K562 (cell line): ENCODE data around the gene HSPB7. TPM values are rescaled to one million over a fixed set of nuclear protein-coding genes. Genes with fewer than 3 reads are reported as not detected.
"Not testable (repeated sequence)": the region's sequence is repeated elsewhere in the genome, so short reads cannot be mapped to it uniquely, and the experiment has no call there.

ENCODE experiments used
- ATAC-seq: fragments of 200-7000 bp; cut with Tn5 transposase; 3 replicates; pipeline ENCODE4 v1.9.1; 2020; ENCODE audit warnings: moderate library complexity
- BruUV-seq: library from RNA; stranded (reverse); fragments of 400-500 nt; replicated peaks from 2 replicates; lab custom pipeline; 2021; lab: Mats Ljungman, UMichigan
- CTCF ChIA-PET: fragments of 300-600 bp; formaldehyde crosslinking; extraction: SDS; loops from one replicate; lab custom pipeline; 2021; ENCODE audit warnings: low intra/inter-chr PET ratio; lab: Yijun Ruan, JAX
- POLR2A ChIA-PET: fragments of 300-600, 350-650 bp; sonication (Branson Sonifier 250); formaldehyde crosslinking; extraction: SDS; loops from one replicate; lab custom pipeline; 2021; ENCODE audit warnings: antibody characterized with exemption, inconsistent platforms; lab: Yijun Ruan, JAX
- DNase-seq, 4 experiments: peaks; one replicate each; pipeline versions ENCODE4 v3.0.0 to v3.0.0-alpha.2; 2011 to 2018; ENCODE audit warnings: low spot score in 3 of 4, mixed read lengths in 3 of 4; ENCODE audit errors: extremely low read depth in 1 of 4
- FAIRE-seq: peaks from 2 replicates; lab custom pipeline; 2011; peaks lifted over from hg19 to GRCh38; lab: Jason Lieb, UNC
- H2AFZ ChIP-seq: 2 replicates; pipeline ENCODE4 v1.6.0; 2011; ENCODE audit warnings: low read depth, low read length, control low read depth, inconsistent platforms
- H3K27ac ChIP-seq: fragments of 200-600 bp; 3 replicates; pipeline ENCODE4 v1.8.0; 2011; ENCODE audit warnings: low read depth, mild to moderate bottlenecking, control low read depth, inconsistent platforms, low read length, moderate library complexity, mixed read lengths; ENCODE audit errors: extremely low read depth
- H3K27me3 ChIP-seq, 2 experiments: fragments of 300-600 bp in 1 of 2; 2 replicates in 1 of 2; 3 replicates in 1 of 2; pipeline versions ENCODE4 v1.6.0 to v1.8.0; 2011; ENCODE audit warnings: inconsistent platforms in 2 of 2, low read length in 2 of 2, mild to moderate bottlenecking in 1 of 2, mixed read lengths in 1 of 2, moderate library complexity in 1 of 2; ENCODE audit not compliant: control insufficient read depth in 2 of 2, insufficient read depth in 2 of 2
- H3K36me3 ChIP-seq: fragments of 300-600 bp; 3 replicates; pipeline ENCODE4 v1.8.0; 2011; ENCODE audit warnings: mild to moderate bottlenecking, low read length, inconsistent platforms; ENCODE audit not compliant: control insufficient read depth, insufficient read depth
- H3K4me1 ChIP-seq, 2 experiments: fragments of 200-600 bp in 1 of 2; replicated peaks in 1 of 2; 2 replicates in 1 of 2; 3 replicates in 1 of 2; pipeline versions ENCODE4 v1.5.1 to v1.8.0; 2011; ENCODE audit warnings: inconsistent platforms in 2 of 2, low read length in 2 of 2, mild to moderate bottlenecking in 1 of 2, mixed read lengths in 1 of 2, moderate library complexity in 1 of 2; ENCODE audit not compliant: control insufficient read depth in 2 of 2, insufficient read depth in 2 of 2
- H3K4me2 ChIP-seq: 2 replicates; pipeline ENCODE4 v1.6.1; 2011; ENCODE audit warnings: low read length, control low read depth, inconsistent platforms, mixed read lengths; ENCODE audit not compliant: insufficient read depth
- H3K4me3 ChIP-seq: fragments of 200-600 bp; sonication (generic), shearing (Covaris generic); 2 replicates; pipeline ENCODE4 v1.5.1; 2016; ENCODE audit warnings: control low read depth, inconsistent platforms
- H3K79me2 ChIP-seq: fragments of 200-600 bp; 3 replicates; pipeline ENCODE4 v1.8.0; 2011; ENCODE audit warnings: low read length, inconsistent platforms; ENCODE audit not compliant: control insufficient read depth, insufficient read depth
- H3K9ac ChIP-seq, 2 experiments: 2 replicates each; pipeline versions ENCODE4 v1.6.0 to v1.6.1; 2011; ENCODE audit warnings: low read depth in 2 of 2, low read length in 2 of 2, control low read depth in 1 of 2, inconsistent platforms in 1 of 2, mild to moderate bottlenecking in 1 of 2, mixed read lengths in 1 of 2; ENCODE audit not compliant: insufficient read depth in 1 of 2
- H3K9me1 ChIP-seq: one replicate; pipeline ENCODE4 v1.6.0; 2011; ENCODE audit warnings: inconsistent platforms, mild to moderate bottlenecking, low read length, moderate library complexity; ENCODE audit not compliant: control insufficient read depth, insufficient read depth
- H3K9me3 ChIP-seq: replicated peaks from 2 replicates; pipeline ENCODE4 v1.5.1; 2011; ENCODE audit warnings: low read depth, low read length, inconsistent platforms; ENCODE audit not compliant: control insufficient read depth, insufficient read depth
- H4K20me1 ChIP-seq: replicated peaks from 2 replicates; pipeline ENCODE4 v1.6.1; 2011; ENCODE audit warnings: low read length, inconsistent platforms, mixed read lengths; ENCODE audit not compliant: control insufficient read depth, insufficient read depth
- ESRRA ChIP-seq: fragments of 450-650 bp; IDR thresholded peaks from 2 replicates; pipeline ENCODE4 v1.6.1; 2014; ENCODE audit warnings: low read depth, mild to moderate bottlenecking, moderate library complexity, borderline replicate concordance
- RAD51 ChIP-seq: fragments of 450-650 bp; IDR thresholded peaks from 2 replicates; pipeline ENCODE4 v1.7.1; 2016; ENCODE audit warnings: low read depth, mild to moderate bottlenecking, borderline replicate concordance
- USF1 ChIP-seq: sonication (generic); formaldehyde crosslinking; IDR thresholded peaks from 2 replicates; pipeline ENCODE4 v1.9.0; 2022; ENCODE audit warnings: mild to moderate bottlenecking, missing genetic modification reagents
- USF2 ChIP-seq: sonication (generic); formaldehyde crosslinking; IDR thresholded peaks from 2 replicates; pipeline ENCODE4 v1.5.0; 2020; ENCODE audit warnings: missing genetic modification reagents
- ZNF263 ChIP-seq: sonication (generic); formaldehyde crosslinking; IDR thresholded peaks from 2 replicates; pipeline ENCODE4 v1.8.0; 2022; ENCODE audit warnings: mild to moderate bottlenecking, missing genetic modification reagents, borderline replicate concordance
- WGBS: fragments of 100-300 bp; shearing (Covaris generic); methylation state at CpG from one replicate; pipeline ENCODE4 v1.1.6; 2016; ENCODE audit warnings: low coverage, mixed read lengths; ENCODE audit not compliant: insufficient coverage; ENCODE audit errors: missing lambda C conversion rate; 5-methylcytosine and 5-hydroxymethylcytosine counted together
- in situ Hi-C: fragments of 300-500 bp; cut with MboI; formaldehyde crosslinking; loops from 4 replicates; pipeline ENCODE4 v1.15.0; 2018; ENCODE audit warnings: inconsistent platforms, mixed read lengths
- intact Hi-C: fragments of 100-400 bp; cut with micrococcal nuclease; formaldehyde crosslinking; loops from 2 replicates; pipeline ENCODE4 v1.14.2; 2022
- polyA plus RNA-seq, 8 experiments: library from polyadenylated mRNA; depleted of rRNA in 4 of 8; stranded (reverse) in 5 of 8; unstranded in 3 of 8; fragments of >200 nt; fragmentation: Nextera tagmentation in 2 of 8; fragmentation: Illumina TruSeq in 1 of 8; extraction: Ambion mirVana in 2 of 8; extraction: Trizol in 1 of 8; gene quantifications; 2 replicates each; pipeline versions ENCODE4 v1.2.1 to v1.2.3, GENCODE V29; 2011 to 2014; ENCODE audit warnings: inconsistent platforms in 1 of 8, missing spikeins in 1 of 8
- total RNA-seq, 7 experiments: library from RNA; depleted of rRNA in 6 of 7; stranded (reverse); fragments of >200 nt in 6 of 7; fragmentation: Illumina TruSeq in 2 of 7; extraction: Trizol in 2 of 7; gene quantifications; 2 replicates each; pipeline versions ENCODE4 v1.2.1 to v1.2.3, GENCODE V29; 2011 to 2021; ENCODE audit warnings: low replicate concordance in 1 of 7

The HSPB7 gene
- total and polyA plus RNA-seq, 9 of the 15 experiments (the other 6 are each of a cell fraction or from before 2014, with no cell fraction given): 0.05 to 0.19 (median 0.07) TPM; not detected in 6

- H3K36me3 ChIP-seq, DNase-seq, H3K27me3 ChIP-seq, H3K4me2 ChIP-seq, H4K20me1 ChIP-seq, CTCF ChIA-PET, H3K9me3 ChIP-seq, H3K4me3 ChIP-seq, BruUV-seq, H3K79me2 ChIP-seq, H3K27ac ChIP-seq, H3K9me1 ChIP-seq, in situ Hi-C loops: not testable (repeated sequence)
- H3K9ac ChIP-seq: peak overlapping the region in 1 of 2 experiments; percentile 53; a peak in 1 of 4 replicates
- FAIRE-seq: peak; percentile 59
- ATAC-seq: peak; percentile 17
- intact Hi-C loops: loop anchor here (5.0 kb wide), 1 partner anchor 261 kb away; no protein-coding TSS in a partner anchor
- H3K4me1 ChIP-seq: peaks cover 24 to 30% of the 10 kb centered on the region in 2 experiments; a peak in 4 of 5 replicates
- 0 out of 2 replicates have a peak overlapping the region, but pooled peaks have one; percentile 63 for H2AFZ ChIP-seq
- POLR2A ChIA-PET: interaction anchor here (0.9 kb wide), 1 partner anchor 8 kb away, joined by 8 read pairs; no protein-coding TSS in a partner anchor
- WGBS: 24% methylated on average over 16 of the region's 20 CpGs
- peak; percentile 64; the same call in 1 of the 2 replicates for TF ChIP-seq ZNF263 (CRISPR knock-in tag)
Observed at GRCh38 chr1:16058394-16059120, 40.7 kb upstream of the HSPB7 start.

- H3K27ac ChIP-seq, H3K27me3 ChIP-seq: not testable (repeated sequence)
- POLR2A ChIA-PET: interaction anchor here (0.6 to 1.2 kb wide), 5 partner anchors 19 to 149 kb away, joined by 3 to 6 read pairs (median 4); no protein-coding TSS in a partner anchor
- 0 out of 2 replicates have a peak, but pooled peaks have one; percentile 18 for TF ChIP-seq USF2 (CRISPR knock-in tag)
- TF ChIP-seq USF1 (CRISPR knock-in tag): peak; percentile 55; the same call in 1 of the 2 replicates
- 0 out of 2 replicates have a peak, but pooled peaks have one; percentile 16 for TF ChIP-seq RAD51
- TF ChIP-seq ESRRA: peak; percentile 83
- TF ChIP-seq, all 486 proteins: peak for 4; not testable (repeated sequence) for 482
- H3K36me3 ChIP-seq, H4K20me1 ChIP-seq, H3K4me2 ChIP-seq, H3K9me1 ChIP-seq, BruUV-seq, H3K4me3 ChIP-seq, in situ Hi-C loops, H2AFZ ChIP-seq, H3K79me2 ChIP-seq, ATAC-seq, H3K9me3 ChIP-seq, DNase-seq, FAIRE-seq: not testable (repeated sequence)
- 23% methylated on average over 6 of the region's 7 CpGs for WGBS
- Histone ChIP-seq H3K9ac (peak overlapping the region in 1 of 2 experiments; percentile 54; a peak in 2 of 4 replicates), H3K4me1 (peaks cover 32 to 36% of the 10 kb centered on the region in 2 experiments; a peak in 4 of 5 replicates)
- CTCF ChIA-PET: interaction anchor here (3.4 kb wide), 1 partner anchor 49 kb away, joined by 53 read pairs; no protein-coding TSS in a partner anchor
- intact Hi-C loops: loop anchor here (1.0 to 5.0 kb wide), 2 partner anchors 24 to 260 kb away; no protein-coding TSS in a partner anchor
Observed at GRCh38 chr1:16057314-16057915, 39.6 kb upstream of the HSPB7 start.
